ENCODE measurements around the gene RSBN1L.
"Not testable (repeated sequence)": the region's sequence is repeated elsewhere in the genome, so short reads cannot be mapped to it uniquely, and the experiment has no call there.

RSBN1L gene

GRCh38 chr7:77693830-77694583 lies 2.3 kb upstream of the RSBN1L start:
- Histone ChIP-seq H3K9me3 (ENCODE audit: low read depth, low read length) (no peaks in the 10 kb centered on the region), H3K36me3 (ENCODE audit: insufficient read depth, low read length) (no peaks in the 10 kb centered on the region), H3K9ac (ENCODE audit: insufficient read length) (no peak overlapping the region), H3K27ac (no peak overlapping the region), H3K4me3 (peak overlapping the region; percentile 55)
- DNase-seq (ENCODE audit: low read depth, low spot score): no peak
- TF ChIP-seq EZH2 (IDR thresholded peaks at IDR 0.05) (no peak), POLR2AphosphoS5 (IDR thresholded peaks at IDR 0.05; ENCODE audit: borderline replicate concordance, low read depth, low read length) (no peak), FOXP2 (optimal IDR thresholded peaks at IDR 0.05; ENCODE audit: control extremely low read depth, extremely low read length, insufficient read depth) (no peak)

- H3K36me3 ChIP-seq (ENCODE audit: insufficient read depth, low read length): peaks cover 7% of the 10 kb centered on the region; the same call in 1 of the 2 replicates
- no peaks in the 10 kb centered on the region for H3K9me3 ChIP-seq (ENCODE audit: low read depth, low read length)
- peak overlapping the region; percentile 94 for H3K4me3 ChIP-seq
- DNase-seq (ENCODE audit: low read depth, low spot score): no peak
- no peak for TF ChIP-seq POLR2AphosphoS5 (IDR thresholded peaks at IDR 0.05; ENCODE audit: borderline replicate concordance, low read depth, low read length)
- no peak for TF ChIP-seq FOXP2 (optimal IDR thresholded peaks at IDR 0.05; ENCODE audit: control extremely low read depth, extremely low read length, insufficient read depth)
- TF ChIP-seq EZH2 (IDR thresholded peaks at IDR 0.05): no peak
- peak overlapping the region; percentile 90 for H3K9ac ChIP-seq (ENCODE audit: insufficient read length)
- H3K27ac ChIP-seq: peak overlapping the region; percentile 87
Measured at GRCh38 chr7:77696643-77697534, 630 bp downstream of the RSBN1L start.

GRCh38 chr7:77697535-77697831 lies 1.2 kb downstream of the RSBN1L start:
- Histone ChIP-seq H3K36me3 (ENCODE audit: insufficient read depth, low read length) (peaks cover 7% of the 10 kb centered on the region; the same call in 1 of the 2 replicates), H3K9ac (ENCODE audit: insufficient read length) (peak overlapping the region; percentile 90), H3K9me3 (ENCODE audit: low read depth, low read length) (no peaks in the 10 kb centered on the region), H3K27ac (peak overlapping the region; percentile 18; the same call in 1 of the 2 replicates), H3K4me3 (peak overlapping the region; percentile 94)
- no peak for DNase-seq (ENCODE audit: low read depth, low spot score)
- TF ChIP-seq POLR2AphosphoS5 (IDR thresholded peaks at IDR 0.05; ENCODE audit: borderline replicate concordance, low read depth, low read length): no peak
- no peak for TF ChIP-seq EZH2 (IDR thresholded peaks at IDR 0.05)
- TF ChIP-seq FOXP2 (optimal IDR thresholded peaks at IDR 0.05; ENCODE audit: control extremely low read depth, extremely low read length, insufficient read depth): no peak

- TF ChIP-seq EZH2 (IDR thresholded peaks at IDR 0.05) (no peak), FOXP2 (optimal IDR thresholded peaks at IDR 0.05; ENCODE audit: control extremely low read depth, extremely low read length, insufficient read depth) (no peak), POLR2AphosphoS5 (IDR thresholded peaks at IDR 0.05; ENCODE audit: borderline replicate concordance, low read depth, low read length) (no peak)
- no peak for DNase-seq (ENCODE audit: low read depth, low spot score)
- H3K27ac ChIP-seq: peak overlapping the region; percentile 18; the same call in 1 of the 2 replicates
- no peaks in the 10 kb centered on the region for H3K9me3 ChIP-seq (ENCODE audit: low read depth, low read length)
- H3K4me3 ChIP-seq: peak overlapping the region; percentile 94
- H3K9ac ChIP-seq (ENCODE audit: insufficient read length): peak overlapping the region; percentile 90
- peaks cover 7% of the 10 kb centered on the region; the same call in 1 of the 2 replicates for H3K36me3 ChIP-seq (ENCODE audit: insufficient read depth, low read length)
Measured at GRCh38 chr7:77698042-77698625, 1.9 kb downstream of the RSBN1L start.

GRCh38 chr7:77699056-77699455 lies 2.8 kb downstream of the RSBN1L start:
- Histone ChIP-seq H3K27ac (no peak overlapping the region), H3K9me3 (ENCODE audit: low read depth, low read length) (no peaks in the 10 kb centered on the region), H3K9ac (ENCODE audit: insufficient read length) (peak overlapping the region; percentile 90), H3K36me3 (ENCODE audit: insufficient read depth, low read length) (peaks cover 10% of the 10 kb centered on the region; the same call in 1 of the 2 replicates), H3K4me3 (peak overlapping the region; percentile 94)
- TF ChIP-seq EZH2 (IDR thresholded peaks at IDR 0.05): no peak
- TF ChIP-seq FOXP2 (optimal IDR thresholded peaks at IDR 0.05; ENCODE audit: control extremely low read depth, extremely low read length, insufficient read depth): no peak
- no peak for TF ChIP-seq POLR2AphosphoS5 (IDR thresholded peaks at IDR 0.05; ENCODE audit: borderline replicate concordance, low read depth, low read length)
- no peak for DNase-seq (ENCODE audit: low read depth, low spot score)

- Histone ChIP-seq H3K27ac (no peak overlapping the region), H3K9ac (ENCODE audit: insufficient read length) (no peak overlapping the region), H3K36me3 (ENCODE audit: insufficient read depth, low read length) (peaks cover 24% of the 10 kb centered on the region), H3K4me3 (no peak overlapping the region), H3K9me3 (ENCODE audit: low read depth, low read length) (no peaks in the 10 kb centered on the region)
- TF ChIP-seq EZH2 (IDR thresholded peaks at IDR 0.05) (no peak), POLR2AphosphoS5 (IDR thresholded peaks at IDR 0.05; ENCODE audit: borderline replicate concordance, low read depth, low read length) (no peak), FOXP2 (optimal IDR thresholded peaks at IDR 0.05; ENCODE audit: control extremely low read depth, extremely low read length, insufficient read depth) (no peak)
- no peak for DNase-seq (ENCODE audit: low read depth, low spot score)
Measured at GRCh38 chr7:77702513-77702912, 6.3 kb downstream of the RSBN1L start.

- H3K36me3 ChIP-seq (ENCODE audit: insufficient read depth, low read length): peaks cover 29% of the 10 kb centered on the region
- no peak overlapping the region for H3K9ac ChIP-seq (ENCODE audit: insufficient read length)
- DNase-seq (ENCODE audit: low read depth, low spot score): no peak
- TF ChIP-seq EZH2 (IDR thresholded peaks at IDR 0.05) (no peak), FOXP2 (optimal IDR thresholded peaks at IDR 0.05; ENCODE audit: control extremely low read depth, extremely low read length, insufficient read depth) (no peak), POLR2AphosphoS5 (IDR thresholded peaks at IDR 0.05; ENCODE audit: borderline replicate concordance, low read depth, low read length) (no peak)
- H3K27ac ChIP-seq: no peak overlapping the region
- H3K4me3 ChIP-seq: no peak overlapping the region
- H3K9me3 ChIP-seq (ENCODE audit: low read depth, low read length): no peaks in the 10 kb centered on the region
Measured at GRCh38 chr7:77702968-77703472, 6.8 kb downstream of the RSBN1L start.

GRCh38 chr7:77703669-77704068 lies 7.4 kb downstream of the RSBN1L start:
- not testable (repeated sequence) for H3K9me3 ChIP-seq (ENCODE audit: low read depth, low read length); H3K27ac ChIP-seq; H3K9ac ChIP-seq (ENCODE audit: insufficient read length); H3K4me3 ChIP-seq; DNase-seq (ENCODE audit: low read depth, low spot score)
- H3K36me3 ChIP-seq (ENCODE audit: insufficient read depth, low read length): peaks cover 31% of the 10 kb centered on the region

All from SK-N-MC (cell line).